NCI-H1694 treated with DMSO at 0.1 percent for 48 hours (cell line): ENCODE results near the gene RNF213.
"Not testable (repeated sequence)": the region's sequence is repeated elsewhere in the genome, so short reads cannot be mapped to it uniquely, and the experiment has no call there.

Source experiments
- DNase-seq: peaks from one replicate; lab custom pipeline; 2025; lab: John Stamatoyannopoulos, UW

The RNF213 gene

DNA sequence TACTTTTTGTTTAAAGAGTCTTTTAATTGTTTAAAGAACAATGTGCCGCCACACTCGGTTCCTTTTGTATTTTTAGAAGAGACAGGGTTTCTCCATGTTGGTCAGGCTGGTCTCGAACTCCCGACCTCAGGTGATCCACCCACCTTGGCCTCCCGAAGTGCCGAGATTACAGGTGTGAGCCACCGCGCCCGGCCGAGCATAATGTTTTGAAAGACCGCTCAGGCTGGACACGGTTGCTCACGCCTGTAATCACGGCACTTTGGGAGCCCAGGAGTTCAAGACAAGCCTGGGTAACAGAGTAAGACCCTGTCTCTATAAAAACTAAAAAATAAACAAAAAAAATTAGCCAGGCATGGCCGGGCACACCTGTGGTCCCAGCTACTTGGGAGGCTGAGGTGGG, 59.8 kb downstream of the RNF213 start:
- no peak for DNase-seq

DNA sequence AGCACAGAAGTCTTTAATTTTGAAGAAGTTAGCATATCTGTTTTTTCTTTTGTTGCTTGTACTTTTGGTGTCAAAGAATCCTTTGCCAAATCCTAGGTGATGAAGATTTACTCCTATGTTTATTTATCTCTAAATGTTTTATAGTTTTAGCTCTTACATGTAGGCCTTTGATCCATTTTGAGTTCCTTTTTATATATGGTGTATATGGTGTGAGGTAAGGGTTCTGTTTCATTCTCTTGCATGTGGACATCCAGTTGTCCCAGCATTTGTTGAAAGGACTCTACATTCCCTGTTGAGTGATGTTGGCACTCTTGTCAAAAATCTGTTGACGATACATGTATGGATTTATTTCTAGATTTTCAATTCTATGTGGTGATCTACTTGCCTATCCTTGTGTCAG, 62.2 kb downstream of the RNF213 start:
- no peak for DNase-seq

DNA sequence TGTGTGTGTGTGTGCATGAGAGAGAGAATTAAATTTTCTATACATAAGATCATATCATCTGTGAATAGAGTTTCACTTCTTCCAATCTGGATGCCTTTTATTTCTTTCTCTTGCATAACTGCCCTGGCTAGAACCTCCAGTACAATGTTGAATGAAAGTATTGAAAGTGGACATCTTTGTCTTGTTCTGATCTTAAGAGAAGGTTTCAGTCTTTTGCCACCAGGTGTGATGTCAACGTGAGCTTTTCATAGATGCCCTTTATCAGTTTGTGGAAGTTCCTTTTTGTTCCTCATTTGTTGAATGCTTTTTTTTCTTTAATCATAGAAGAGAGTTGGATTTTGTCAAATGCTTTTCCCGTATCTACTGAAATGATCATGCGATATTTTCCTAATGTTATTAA, 63.3 kb downstream of the RNF213 start:
- no peak for DNase-seq

DNA sequence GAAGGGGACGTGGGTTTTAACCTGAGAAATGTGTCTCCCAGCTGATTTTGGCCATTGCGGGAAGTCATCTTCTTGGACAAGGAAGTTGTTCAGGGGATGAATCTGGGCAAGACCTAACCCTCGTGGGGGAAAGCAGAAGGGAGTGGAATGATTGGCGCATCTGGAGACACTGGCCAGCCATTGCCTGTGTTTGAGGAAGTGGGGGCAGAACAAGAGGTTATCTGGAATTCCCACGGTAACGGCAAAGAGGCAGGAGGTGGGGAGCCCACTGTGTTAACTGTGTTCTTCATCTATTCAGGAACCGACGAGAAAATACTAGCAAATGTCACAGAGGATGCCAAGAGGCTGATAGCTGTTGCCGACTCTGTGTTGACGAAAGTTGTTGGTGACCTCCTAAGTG, 66.9 kb downstream of the RNF213 start:
- no peak for DNase-seq

DNA sequence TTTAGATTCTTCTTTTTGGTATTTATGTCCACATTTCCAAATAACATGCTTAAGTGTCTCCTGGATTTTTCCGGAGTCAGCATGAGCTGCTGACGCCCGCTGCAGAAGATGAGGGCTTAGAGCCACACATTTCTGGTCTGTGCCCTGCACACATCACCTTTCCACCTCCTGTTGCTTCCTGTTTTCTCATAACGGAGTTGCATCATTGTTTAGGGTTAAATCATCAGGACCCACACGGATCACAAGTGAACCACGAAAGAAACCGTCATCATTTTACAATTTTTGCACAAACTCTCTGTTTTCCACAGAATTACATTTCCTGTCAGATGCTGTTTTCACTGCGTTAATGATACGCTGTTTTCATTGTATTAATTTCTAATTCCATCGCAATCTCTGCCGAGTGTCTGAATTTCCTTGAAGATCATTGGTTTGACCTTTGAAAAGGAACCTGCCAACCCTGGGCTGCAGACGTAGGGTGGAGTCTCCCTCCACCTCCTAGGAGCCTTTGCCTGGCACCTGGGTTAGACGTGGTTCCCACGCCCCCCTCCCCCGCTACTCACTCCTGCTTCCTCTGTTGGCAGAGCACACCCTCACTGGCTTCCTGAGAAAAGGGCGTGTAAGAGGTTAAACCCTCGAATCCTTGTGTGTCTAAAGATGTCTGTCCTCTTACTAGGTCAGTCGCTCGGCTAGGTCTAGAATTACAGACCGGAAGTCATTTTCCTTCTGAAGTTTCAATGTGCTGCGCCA, 68.2 kb downstream of the RNF213 start:
- DNase-seq = no peak

DNA sequence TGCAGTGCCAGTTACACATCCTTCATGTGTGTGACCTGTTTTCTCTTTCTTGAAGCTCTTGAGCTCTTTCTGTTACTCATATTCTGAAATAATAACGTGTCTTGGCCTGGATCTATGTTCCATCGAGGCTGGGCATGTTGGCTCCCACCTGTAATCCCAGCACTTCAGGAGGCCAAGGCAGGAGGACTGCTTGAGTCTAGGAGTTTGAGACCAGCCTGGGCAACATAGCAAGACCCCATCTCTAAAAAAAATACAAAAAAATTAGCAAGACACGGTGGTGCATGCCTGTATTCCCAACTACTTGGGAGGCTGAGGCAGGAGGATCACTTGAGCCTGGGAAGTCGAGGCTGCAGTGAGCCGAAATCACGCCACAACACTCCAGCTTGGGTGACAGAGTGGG, 68.8 kb downstream of the RNF213 start:
- DNase-seq = not testable (repeated sequence)

DNA sequence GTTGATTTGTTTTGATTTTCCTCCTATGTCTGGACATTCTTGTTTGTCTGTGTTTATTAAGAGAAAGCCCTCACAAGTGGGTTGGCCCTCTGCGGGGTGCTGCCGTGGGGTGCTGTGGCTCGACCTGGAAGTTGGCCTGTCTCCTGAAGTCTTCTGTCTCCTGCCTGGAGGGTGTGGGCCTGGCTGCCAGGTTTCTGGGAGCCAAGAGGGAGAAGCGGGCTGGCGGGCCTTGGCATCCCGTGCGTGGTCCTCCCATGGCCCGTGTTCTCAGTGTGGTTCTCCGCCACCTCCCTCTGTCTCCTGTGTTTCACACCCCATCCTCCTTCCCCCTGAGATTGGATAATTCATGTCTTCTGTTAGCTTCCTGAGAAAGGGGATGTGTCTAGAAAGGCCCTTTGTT, 69.6 kb downstream of the RNF213 start:
- no peak for DNase-seq

DNA sequence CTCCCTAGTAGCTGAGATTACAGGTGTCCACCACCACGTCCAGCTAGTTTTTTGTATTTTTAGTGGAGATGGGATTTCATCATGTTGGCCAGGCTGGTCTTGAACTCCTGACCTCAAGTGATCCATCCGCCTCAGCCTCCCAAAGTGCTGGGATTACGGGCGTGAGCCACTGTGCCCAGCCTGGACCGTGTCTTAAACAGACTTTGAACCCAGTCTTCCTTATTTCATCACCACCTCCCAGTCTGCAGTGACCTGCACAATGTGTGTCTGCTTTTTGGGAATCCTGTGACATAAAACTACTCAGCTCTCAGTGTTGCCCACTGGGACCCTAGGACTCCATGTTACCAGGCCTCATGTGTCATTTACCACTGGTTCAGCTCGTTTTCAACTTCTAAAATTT, 70.3 kb downstream of the RNF213 start:
- not testable (repeated sequence) for DNase-seq

DNA sequence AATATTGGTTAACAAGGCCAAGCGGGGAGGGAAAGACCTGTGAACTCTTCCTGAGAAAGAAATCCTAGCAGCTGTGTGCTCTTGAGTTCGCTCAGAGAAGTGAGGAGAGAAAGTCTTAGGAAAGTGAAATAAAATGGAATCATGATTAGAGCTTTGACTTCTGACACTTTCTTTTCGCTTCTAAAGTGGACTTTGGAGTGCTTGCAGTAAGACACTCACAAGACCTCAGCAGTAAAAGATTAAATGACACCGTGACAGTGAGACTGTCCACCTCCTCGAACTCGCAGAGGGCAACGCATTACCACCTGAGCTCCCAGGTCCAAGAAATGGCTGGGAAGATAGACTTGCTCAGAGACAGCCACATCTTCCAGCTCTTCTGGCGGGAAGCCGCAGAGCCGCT, 71.2 kb downstream of the RNF213 start:
- DNase-seq = no peak

DNA sequence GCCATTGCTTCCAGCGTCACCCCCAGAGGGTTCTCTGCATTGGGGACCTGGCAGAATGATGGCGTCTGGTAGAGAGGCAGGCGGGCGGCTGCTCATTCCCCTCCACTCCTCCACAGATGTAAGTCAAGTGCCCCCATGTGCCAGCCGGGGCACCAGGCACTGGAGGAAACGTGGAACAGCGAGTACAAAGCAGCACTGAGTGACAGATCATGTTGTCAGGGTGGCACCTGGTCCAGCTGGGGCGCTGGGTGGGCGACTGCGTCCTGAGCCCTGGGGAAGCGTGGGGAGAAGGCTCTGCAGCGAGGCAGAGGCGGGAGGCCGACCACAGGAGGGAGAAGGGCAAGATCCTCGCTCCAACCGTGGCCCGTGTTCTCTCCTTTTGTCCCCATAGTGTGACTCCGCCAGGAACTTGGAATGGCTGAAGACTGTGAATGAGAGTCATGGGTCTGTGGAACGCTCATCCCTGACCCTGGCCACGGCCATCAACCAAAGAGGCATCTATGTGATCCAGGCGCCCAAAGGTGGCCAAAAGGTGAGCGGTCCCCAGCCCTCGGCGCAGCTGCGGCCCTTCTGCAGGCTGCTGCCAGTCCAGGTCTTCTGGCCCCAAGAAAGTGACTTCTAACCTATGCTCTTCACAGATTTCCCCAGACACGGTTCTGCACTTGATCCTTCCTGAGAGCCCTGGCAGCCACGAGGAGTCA, 76.7 kb downstream of the RNF213 start:
- DNase-seq = no peak

DNA sequence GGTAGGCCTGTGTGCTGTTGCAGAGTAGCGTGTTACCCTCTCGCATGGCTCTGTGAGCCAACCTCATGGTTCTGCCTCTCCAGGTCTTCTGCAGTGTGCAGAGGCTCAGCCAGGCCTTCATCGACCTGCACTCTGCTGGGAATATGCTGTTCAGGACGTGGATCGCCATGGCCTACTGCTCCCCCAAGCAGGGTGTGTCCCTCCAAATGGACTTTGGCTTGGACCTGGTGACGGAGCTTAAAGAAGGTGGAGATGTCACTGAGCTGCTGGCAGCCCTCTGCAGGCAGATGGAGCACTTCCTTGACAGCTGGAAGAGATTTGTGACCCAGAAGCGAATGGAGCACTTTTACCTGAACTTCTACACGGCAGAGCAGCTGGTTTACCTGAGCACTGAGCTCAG, 78.5 kb downstream of the RNF213 start:
- no peak for DNase-seq

DNA sequence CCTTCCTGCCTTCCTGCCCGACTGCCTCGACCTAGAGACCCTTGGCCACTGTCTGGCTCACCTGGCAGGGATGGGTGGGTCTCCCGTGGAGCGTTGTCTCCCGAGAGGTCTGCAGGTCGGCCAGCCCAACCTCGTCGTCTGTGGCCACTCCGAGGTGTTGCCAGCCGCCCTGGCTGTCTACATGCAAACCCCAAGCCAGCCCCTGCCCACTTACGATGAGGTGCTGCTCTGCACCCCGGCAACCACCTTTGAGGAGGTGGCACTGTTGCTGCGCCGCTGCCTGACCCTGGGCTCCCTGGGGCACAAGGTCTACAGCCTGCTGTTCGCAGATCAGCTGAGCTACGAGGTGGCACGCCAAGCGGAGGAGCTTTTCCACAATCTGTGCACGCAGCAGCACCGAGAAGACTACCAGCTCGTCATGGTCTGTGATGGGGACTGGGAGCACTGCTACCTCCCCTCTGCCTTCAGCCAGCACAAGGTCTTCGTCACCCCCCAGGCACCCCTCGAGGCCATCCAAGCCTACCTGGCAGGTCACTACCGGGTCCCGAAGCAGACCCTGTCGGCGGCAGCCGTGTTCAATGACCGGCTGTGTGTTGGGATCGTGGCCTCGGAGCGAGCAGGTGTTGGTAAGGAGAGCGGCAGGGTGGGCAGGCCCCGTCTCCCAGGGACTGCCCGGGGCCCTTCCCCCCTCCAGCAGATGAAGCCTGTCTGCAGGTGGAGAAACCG, 79.2 kb downstream of the RNF213 start:
- no peak for DNase-seq

DNA sequence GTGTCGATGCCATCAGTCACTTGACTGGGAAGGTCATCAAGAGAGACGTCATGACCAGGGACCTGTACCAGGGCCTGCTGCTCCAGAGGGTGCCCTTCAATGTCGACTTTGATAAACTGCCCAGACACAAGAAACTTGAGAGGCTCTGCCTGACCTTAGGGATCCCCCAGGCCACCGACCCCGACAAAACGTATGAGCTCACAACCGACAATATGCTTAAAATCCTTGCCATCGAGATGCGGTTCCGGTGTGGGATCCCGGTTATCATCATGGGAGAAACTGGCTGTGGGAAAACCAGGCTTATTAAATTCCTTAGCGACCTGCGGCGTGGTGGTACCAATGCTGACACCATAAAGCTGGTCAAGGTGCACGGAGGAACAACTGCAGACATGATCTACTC, 84.7 kb downstream of the RNF213 start:
- no peak for DNase-seq

DNA sequence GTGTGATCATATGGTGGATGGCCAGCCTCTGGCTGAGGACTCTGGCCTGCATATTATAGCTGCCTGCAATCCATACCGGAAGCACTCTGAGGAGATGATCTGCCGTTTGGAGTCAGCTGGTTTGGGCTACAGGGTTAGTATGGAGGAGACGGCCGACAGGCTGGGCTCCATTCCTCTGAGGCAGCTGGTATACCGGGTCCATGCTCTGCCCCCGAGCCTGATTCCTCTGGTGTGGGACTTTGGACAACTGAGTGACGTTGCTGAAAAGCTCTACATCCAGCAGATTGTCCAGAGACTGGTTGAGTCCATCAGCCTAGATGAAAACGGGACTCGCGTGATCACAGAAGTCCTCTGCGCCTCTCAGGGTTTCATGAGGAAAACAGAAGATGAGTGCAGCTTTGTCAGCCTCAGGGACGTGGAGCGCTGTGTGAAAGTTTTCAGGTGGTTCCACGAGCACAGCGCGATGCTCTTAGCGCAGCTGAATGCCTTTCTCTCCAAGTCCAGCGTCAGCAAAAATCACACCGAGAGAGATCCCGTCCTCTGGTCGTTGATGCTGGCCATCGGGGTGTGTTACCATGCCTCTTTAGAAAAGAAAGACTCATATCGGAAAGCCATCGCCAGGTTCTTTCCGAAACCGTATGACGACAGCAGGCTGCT, 85.3 kb downstream of the RNF213 start:
- DNase-seq = no peak

DNA sequence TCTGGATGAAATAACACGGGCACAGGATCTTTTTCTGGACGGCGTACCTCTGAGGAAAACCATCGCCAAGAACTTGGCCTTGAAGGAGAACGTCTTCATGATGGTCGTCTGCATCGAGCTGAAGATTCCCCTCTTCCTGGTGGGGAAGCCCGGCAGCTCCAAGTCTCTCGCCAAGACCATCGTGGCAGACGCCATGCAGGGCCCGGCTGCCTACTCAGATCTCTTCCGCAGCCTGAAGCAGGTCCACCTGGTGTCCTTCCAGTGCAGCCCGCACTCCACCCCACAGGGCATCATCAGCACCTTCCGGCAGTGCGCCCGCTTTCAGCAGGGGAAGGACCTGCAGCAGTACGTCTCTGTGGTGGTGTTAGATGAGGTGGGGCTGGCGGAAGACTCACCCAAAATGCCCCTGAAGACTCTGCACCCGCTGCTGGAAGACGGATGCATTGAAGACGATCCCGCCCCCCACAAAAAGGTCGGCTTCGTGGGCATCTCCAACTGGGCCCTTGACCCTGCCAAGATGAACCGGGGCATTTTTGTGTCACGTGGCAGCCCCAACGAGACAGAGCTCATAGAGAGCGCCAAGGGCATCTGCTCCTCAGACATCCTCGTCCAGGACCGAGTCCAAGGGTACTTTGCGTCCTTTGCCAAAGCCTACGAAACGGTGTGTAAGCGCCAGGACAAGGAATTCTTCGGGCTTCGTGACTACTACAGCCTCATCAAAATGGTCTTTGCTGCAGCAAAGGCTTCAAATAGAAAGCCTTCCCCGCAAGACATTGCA, 86.0 kb downstream of the RNF213 start:
- no peak for DNase-seq

DNA sequence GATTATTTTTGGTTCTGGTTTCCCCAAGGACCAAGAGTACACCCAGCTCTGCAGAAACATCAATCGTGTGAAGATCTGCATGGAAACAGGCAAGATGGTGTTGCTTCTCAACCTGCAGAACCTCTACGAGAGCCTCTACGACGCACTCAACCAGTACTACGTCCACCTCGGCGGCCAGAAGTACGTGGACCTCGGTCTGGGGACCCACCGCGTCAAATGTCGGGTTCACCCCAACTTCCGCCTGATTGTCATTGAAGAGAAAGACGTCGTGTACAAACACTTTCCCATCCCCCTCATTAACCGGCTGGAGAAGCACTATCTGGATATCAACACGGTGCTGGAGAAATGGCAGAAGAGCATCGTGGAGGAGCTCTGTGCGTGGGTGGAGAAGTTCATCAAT, 86.9 kb downstream of the RNF213 start:
- DNase-seq = no peak

DNA sequence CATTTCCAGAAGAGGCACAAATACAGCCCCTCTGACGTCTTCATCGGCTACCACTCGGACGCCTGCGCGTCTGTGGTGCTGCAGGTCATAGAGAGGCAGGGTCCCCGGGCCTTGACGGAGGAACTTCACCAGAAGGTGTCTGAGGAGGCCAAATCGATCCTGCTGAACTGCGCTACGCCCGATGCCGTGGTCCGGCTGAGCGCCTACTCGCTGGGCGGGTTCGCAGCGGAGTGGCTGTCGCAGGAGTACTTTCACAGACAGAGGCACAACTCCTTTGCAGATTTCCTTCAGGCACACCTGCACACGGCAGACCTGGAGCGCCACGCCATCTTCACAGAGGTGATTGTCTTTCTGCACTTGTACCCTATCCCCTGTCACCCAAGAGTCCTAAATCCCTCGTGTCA, 87.3 kb downstream of the RNF213 start:
- DNase-seq = no peak

DNA sequence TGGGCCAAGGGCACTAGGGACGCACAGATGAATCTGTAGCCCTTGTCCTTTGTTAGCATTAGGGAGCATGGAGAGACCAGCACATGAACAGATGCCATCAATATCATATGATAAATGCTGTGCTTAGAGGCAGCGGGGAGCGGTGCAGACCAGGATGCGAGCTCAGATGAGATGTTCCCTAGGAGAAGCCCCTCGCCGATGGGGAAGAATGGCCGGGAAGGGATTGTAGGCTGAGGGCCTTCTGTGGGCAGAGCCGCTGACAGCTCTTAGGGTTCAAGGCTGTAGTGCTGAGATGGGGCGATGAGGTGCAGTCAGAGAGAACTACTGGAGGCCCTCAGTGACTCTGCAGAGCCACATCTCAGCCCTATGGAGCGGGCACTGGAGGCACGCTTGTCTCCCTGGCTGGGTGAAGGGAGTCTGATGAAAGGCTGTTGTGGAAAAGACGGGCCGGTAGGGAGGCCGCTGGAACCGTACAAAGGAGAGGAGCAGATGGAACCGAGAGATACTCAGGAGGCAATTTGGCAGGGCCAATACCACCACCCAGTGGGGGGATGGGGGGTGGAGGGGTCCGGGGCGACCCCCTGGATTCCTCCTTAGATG, 88.0 kb downstream of the RNF213 start:
- no peak for DNase-seq

DNA sequence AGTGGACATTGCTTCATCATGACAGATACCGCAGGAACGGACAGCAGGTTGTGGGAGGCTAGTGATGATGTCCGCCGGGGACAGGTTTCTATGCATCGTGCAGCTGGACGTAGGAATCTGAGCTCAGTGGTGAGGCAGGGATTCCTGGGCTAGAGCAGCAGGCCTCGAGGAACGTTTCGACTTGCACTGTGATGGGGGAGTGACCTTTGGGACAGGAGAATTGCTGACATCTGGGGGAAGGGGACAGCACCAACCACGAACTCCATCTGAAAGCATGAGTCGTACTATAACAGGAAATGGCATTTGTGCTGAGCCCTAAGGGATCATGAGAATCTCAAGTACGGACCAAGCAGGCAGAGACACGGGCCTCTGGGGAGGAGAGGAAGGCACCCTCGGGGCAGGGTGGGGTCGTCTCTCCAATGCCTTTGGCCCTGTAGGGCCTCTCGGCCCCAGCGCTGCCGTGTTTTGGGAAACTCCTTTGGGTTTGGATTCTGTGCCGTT, 88.5 kb downstream of the RNF213 start:
- no peak for DNase-seq

DNA sequence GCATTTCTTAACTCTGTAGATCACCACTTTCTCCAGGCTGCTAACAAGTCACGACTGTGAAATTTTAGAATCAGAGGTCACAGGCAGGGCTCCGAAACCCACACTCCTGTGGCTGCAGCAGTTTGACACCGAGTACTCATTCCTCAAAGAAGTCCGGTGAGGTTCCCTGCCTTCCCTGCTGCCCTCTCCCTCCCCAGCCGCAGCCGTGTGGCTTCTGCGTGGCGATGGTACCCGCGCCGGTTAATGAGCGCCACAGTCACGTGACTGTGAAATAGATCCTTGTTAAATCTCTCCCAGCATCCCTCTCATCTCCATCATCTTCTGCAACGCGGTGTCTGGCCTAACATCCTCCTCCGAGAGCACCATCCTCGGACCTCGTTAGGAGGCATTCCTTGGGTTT, 89.1 kb downstream of the RNF213 start:
- DNase-seq = no peak

DNA sequence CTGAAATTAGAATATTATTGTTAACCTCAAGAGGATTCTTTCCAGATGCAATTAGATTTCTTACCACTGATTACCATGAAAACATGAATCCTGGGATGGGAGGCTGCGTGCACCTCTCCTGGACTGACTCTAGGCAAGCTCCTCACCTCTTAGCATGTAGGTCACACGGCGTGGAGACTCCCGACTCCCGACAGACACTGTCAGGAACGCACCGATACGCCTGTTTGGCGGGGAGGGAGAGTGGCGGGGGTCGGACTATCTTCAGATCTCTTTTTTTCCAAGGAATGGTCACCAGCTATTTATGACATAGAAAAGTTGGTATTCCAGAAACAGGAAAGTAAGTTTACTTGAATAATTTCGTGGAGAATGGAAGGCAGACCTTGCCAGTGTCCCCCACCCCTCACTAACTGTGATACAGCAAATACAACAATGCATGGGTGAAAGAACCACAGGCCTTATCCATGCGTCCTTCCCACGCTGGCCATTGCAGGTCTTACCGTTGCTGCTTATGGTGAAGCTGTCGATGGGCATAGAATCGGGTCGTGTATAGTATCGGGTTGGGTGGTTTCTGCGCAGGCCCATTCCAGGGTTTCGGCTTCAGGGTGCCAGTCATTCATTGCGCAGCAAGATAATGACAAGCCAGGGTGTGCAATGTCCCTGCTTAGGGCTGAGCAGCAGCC, 91.7 kb downstream of the RNF213 start:
- DNase-seq = no peak
